NCI-H1048 (cell line): Measurements from ENCODE around the gene TMEM11.

ENCODE experiments used
- DNase-seq: peaks from one replicate; lab custom pipeline; 2025; lab: John Stamatoyannopoulos, UW

TMEM11 gene

GRCh38 chr17:21186399-21187187 is 27.4 kb downstream of the TMEM11 start:
- no peak for DNase-seq

DNA sequence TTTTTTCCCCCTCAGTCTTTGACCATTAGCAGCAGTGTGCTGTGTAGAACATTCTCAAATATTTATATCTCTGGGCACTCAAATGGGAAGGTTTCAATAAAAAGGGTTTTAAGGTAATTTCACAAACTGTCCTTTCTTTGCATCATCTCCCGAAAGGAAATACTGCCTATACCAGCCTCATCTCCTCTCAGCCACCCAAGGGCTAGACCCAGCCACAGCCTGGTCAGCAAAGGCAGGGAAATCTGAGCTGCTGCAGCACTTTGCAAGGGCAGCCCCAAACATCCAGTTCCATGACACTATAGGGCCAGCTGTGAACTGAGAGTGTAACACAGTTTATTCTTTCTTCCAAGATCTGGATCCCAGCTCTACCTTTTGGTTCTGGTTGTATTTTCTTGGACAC is 28.9 kb downstream of the TMEM11 start:
- DNase-seq, result no peak

- no peak for DNase-seq
These were observed 29.4 kb downstream of the TMEM11 start for GRCh38 chr17:21184570-21184969.

GRCh38 chr17:21183468-21183867 is 30.5 kb downstream of the TMEM11 start:
- DNase-seq, result no peak

- DNase-seq, result no peak
These were observed 35.9 kb downstream of the TMEM11 start for GRCh38 chr17:21177854-21178600.

DNA sequence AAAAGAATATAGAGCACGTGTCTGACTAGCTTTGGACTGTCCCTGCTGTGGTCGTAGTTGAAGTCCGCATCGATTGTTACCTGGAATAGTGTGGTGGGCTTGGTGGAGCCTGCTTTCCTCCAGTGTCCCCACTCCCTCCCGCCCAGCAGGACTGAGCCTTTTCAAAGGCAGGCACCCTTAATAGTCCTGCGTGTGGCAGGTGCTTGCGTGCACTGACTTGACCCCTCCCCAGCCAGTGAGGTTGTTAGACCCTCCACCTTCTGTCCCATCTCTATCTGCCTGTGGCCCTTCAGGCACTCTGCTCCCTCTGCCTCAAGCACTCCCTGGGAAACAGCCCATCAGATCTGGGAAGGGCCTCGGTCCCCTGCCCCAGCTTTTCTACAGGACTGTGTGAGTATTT is 36.6 kb downstream of the TMEM11 start:
- DNase-seq, result no peak

DNA sequence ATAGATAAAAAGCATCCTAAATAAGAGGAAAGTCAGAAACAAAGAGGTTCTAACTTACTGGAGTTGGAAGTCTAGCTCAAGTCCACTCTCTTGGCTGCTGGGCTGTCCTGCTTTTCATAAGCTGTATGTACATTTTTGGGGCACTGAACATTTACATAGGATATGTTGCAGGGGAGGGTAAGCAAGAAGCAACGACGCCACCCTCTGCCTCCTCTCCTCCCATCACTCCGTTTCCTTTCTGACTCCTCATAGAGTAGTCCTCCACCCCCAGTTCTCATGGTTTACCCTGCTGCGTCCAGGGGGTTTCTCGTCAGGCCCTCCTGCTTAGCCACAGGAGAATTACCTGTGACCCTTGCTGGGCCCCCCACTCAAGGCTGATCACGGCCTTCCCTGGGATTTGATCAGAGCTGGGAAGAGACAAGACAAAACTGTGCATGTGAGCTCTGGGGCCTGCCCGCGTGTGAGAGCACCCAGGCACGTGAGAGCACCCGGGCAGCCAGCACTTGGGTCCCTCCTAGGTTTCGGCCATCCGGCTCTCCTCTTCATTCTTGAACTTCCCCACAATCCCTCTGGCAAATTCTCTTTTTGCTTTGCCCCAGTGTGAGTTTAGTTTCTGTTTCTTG is 37.1 kb downstream of the TMEM11 start:
- no peak for DNase-seq

- no peak for DNase-seq
These were observed 39.2 kb downstream of the TMEM11 start for GRCh38 chr17:21174713-21175112.

- DNase-seq, result no peak
These were observed 39.8 kb downstream of the TMEM11 start for GRCh38 chr17:21174186-21174585.

GRCh38 chr17:21173543-21173942 is 40.4 kb downstream of the TMEM11 start:
- no peak for DNase-seq

- no peak for DNase-seq
These were observed 41.1 kb downstream of the TMEM11 start for GRCh38 chr17:21172846-21173245.

GRCh38 chr17:21171970-21172510 is 41.9 kb downstream of the TMEM11 start:
- DNase-seq, result no peak

DNA sequence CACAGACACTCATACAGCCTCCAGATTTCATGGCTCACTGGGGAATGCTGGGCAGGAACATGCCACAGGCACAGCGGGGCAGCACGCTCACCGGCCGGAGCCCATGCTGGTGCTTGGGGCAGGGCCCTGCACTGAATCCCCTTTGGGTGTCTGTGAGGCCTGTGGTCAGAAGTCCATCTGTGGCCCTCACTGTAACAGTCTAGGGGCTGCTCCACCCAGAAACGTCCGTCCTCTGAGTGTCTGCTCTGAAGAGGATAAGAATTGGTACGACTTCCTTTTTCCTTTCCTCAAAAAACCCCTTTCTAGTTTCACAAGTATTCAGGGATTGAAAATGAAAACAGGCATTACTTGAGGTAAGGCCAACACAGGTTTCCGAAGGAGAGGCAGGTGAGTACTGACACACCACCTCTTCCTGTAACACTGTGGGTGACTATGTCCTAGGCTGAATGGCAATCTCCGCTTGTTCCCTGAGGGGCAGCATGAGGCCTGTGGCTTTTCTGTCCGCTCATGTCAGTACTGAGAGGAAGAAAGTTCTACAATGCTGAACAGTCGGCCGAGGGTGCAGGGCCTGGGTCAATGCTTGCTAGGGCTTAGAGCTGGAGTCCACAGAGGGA is 42.5 kb downstream of the TMEM11 start:
- DNase-seq, result no peak

- no peak for DNase-seq
These were observed 43.2 kb downstream of the TMEM11 start for GRCh38 chr17:21170809-21171208.

GRCh38 chr17:21169496-21169895 is 44.5 kb downstream of the TMEM11 start:
- DNase-seq, result no peak

DNA sequence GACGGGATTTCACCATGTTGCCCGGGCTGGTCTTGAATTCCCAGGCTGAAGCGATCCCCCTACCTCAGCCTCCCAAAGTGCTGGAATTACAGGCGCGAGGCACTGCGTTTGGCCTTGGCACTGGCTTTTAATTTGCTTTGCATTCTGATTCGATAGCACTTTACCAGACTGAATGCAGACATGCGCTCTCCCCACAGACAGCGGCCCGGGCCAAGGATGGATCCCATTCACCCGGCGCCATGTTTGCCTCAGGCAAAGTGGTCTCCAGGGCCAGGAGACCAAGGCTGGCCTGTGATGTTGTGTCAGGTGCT is 45.5 kb downstream of the TMEM11 start:
- DNase-seq, result no peak

DNA sequence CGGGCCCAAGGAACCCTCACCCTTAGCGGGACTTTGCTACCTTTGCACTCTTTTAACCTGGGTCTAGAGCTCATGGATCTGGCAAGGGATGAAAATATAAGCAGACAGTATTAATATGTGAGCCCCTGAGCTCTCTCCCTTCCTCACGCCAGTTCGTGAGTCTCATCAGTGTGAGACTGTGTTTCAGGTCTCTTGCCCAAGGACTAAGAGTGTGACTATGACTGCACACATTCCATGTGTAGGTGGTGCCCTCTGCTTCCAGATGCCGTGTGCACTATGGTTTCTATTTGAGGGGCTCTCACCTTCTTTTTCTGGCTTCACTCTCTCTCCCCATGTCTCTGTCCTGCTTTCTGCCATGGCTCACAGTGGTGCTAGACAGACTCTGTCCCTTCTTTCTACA is 46.7 kb downstream of the TMEM11 start:
- no peak for DNase-seq

GRCh38 chr17:21166595-21167210 is 47.3 kb downstream of the TMEM11 start:
- DNase-seq, result no peak

DNA sequence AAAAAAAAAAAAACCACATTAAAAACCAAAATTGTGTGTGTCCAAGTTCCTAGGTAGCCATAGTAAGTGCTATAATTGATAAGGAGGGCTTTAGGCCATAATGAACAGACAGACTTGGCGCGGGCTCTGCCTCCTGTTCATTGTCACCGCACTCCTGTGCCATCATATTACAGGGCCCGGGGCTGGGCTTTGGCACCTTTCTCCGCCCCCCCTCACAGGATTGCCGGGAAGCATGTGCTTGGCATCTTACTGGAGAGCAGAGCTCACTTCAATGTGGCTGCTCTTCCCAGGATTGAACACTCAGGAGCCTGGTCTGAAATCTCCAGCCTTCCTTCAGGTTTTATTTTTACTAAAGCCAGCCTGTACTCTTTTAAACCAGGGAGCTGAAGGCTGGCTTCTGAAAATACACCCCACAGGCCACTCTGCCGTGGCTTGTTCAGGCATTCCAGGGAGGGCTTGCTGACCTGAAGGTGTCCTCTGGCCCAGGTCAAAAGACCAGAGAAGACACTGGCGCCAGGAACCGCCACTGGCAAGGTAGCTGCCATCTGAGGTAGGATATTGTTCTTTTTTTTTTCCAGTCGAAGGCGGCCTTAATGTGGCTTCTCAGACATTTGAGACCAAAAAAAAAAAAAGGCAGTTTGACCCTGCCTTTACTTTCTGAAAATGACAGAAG is 47.9 kb downstream of the TMEM11 start:
- DNase-seq, result no peak

GRCh38 chr17:21164620-21165019 is 49.3 kb downstream of the TMEM11 start:
- DNase-seq, result no peak

- no peak for DNase-seq
These were observed 49.7 kb downstream of the TMEM11 start for GRCh38 chr17:21164216-21164615.

DNA sequence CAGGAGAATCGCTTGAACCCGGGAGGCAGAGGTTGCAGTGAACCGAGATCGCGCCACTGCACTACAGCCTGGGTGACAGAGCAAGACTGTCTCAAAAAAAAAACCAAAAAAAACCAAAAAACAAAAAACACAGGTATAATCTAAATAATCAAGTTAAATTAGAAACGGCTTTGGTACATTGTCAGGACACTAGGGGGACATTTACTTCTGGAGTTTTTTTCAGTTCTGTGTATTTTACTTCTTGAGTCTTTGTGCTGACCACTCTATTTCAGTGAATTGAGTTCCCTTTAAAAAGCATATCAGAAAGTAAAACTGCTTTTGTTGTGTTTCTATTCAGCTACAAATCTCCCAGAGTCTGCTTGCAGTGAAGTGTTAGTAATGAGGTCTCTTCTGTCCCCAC is 50.9 kb downstream of the TMEM11 start:
- no peak for DNase-seq
